Karpas-422 (cell line): Measurements from ENCODE around the gene SHD. TPM values are rescaled to one million over a fixed set of nuclear protein-coding genes. Genes with fewer than 3 reads are reported as not detected.
A peak's percentile ranks its signal among the peaks of the same experiment; 100 is the strongest.

Experiments
- DNase-seq: peaks from one replicate; pipeline ENCODE4 v3.0.0-alpha.2; 2015
- H2AFZ ChIP-seq: fragments of 200-600 bp; sonication (generic); 2 replicates; pipeline ENCODE4 v1.6.1; 2014; ENCODE audit warnings: antibody characterized with exemption, low read length, mixed read lengths
- H3K27ac ChIP-seq: fragments of 200-600 bp; sonication (generic); 2 replicates; pipeline ENCODE4 v1.5.1; 2014; ENCODE audit warnings: mild to moderate bottlenecking, low read length, moderate library complexity
- H3K27me3 ChIP-seq: fragments of 200-600 bp; sonication (generic); 2 replicates; pipeline ENCODE4 v1.6.1; 2014; ENCODE audit warnings: low read length, mixed read lengths
- H3K36me3 ChIP-seq: fragments of 200-600 bp; sonication (generic); 2 replicates; pipeline ENCODE4 v1.6.1; 2014; ENCODE audit warnings: low read length, mixed read lengths; ENCODE audit not compliant: insufficient read depth
- H3K4me1 ChIP-seq: fragments of 200-600 bp; sonication (generic); 2 replicates; pipeline ENCODE4 v1.6.1; 2014; ENCODE audit warnings: mild to moderate bottlenecking, low read length, mixed read lengths
- H3K4me2 ChIP-seq: fragments of 200-600 bp; sonication (generic); 2 replicates; pipeline ENCODE4 v1.6.1; 2014; ENCODE audit warnings: low read length, low read depth, mild to moderate bottlenecking; ENCODE audit not compliant: poor library complexity, severe bottlenecking
- H3K4me3 ChIP-seq: fragments of 200-600 bp; sonication (generic); 2 replicates; pipeline ENCODE4 v1.5.1; 2014; ENCODE audit warnings: mild to moderate bottlenecking, antibody characterized with exemption, low read length, mixed read lengths
- H3K79me2 ChIP-seq: fragments of 200-600 bp; sonication (generic); 2 replicates; pipeline ENCODE4 v1.6.1; 2014; ENCODE audit warnings: mild to moderate bottlenecking, low read length, mixed read lengths
- H3K9ac ChIP-seq: fragments of 200-600 bp; sonication (generic); 2 replicates; pipeline ENCODE4 v1.6.0; 2014; ENCODE audit warnings: low read length
- H3K9me2 ChIP-seq: fragments of 200-600 bp; sonication (generic), shearing (Covaris generic); replicated peaks from 2 replicates; pipeline ENCODE4 v1.6.0; 2014; ENCODE audit warnings: mild to moderate bottlenecking, low read length, moderate library complexity; ENCODE audit not compliant: insufficient read depth
- H3K9me3 ChIP-seq: fragments of 300-700, 200-600 bp; sonication (generic); 2 replicates; pipeline ENCODE4 v1.6.1; 2014; ENCODE audit warnings: low read length, mixed read lengths
- H4K20me1 ChIP-seq: fragments of 200-600 bp; sonication (generic); 2 replicates; pipeline ENCODE4 v1.6.1; 2014; ENCODE audit warnings: mild to moderate bottlenecking, antibody characterized with exemption, low read length, low read depth; ENCODE audit not compliant: insufficient read depth
- total RNA-seq: library from RNA; depleted of rRNA; stranded (reverse); fragments of >200 nt; shearing (Covaris generic); gene quantifications from 2 replicates; pipeline ENCODE4 v1.2.3, GENCODE V29; 2014; ENCODE audit warnings: low replicate concordance

The SHD gene
- total RNA-seq, 1 experiment from 2014 or later = not detected

GRCh38 chr19:4310247-4311121, 31.4 kb downstream of the SHD start:
- H3K4me3 ChIP-seq = no peak overlapping the region
- H4K20me1 ChIP-seq = no peaks in the 10 kb centered on the region
- no peaks in the 10 kb centered on the region for H3K9me3 ChIP-seq
- no peaks in the 10 kb centered on the region for H3K79me2 ChIP-seq
- no peak overlapping the region for H3K9ac ChIP-seq
- H3K36me3 ChIP-seq = no peaks in the 10 kb centered on the region
- no peaks in the 10 kb centered on the region for H3K9me2 ChIP-seq
- no peaks in the 10 kb centered on the region for H3K4me1 ChIP-seq
- H2AFZ ChIP-seq = no peak overlapping the region
- DNase-seq = peak; percentile 67
- H3K27me3 ChIP-seq = no peaks in the 10 kb centered on the region
- no peak overlapping the region for H3K4me2 ChIP-seq
- no peak overlapping the region for H3K27ac ChIP-seq

- H3K9ac ChIP-seq = no peak overlapping the region
- H3K27ac ChIP-seq = no peak overlapping the region
- H3K27me3 ChIP-seq = no peaks in the 10 kb centered on the region
- H3K4me1 ChIP-seq = no peaks in the 10 kb centered on the region
- H3K9me2 ChIP-seq = no peaks in the 10 kb centered on the region
- no peaks in the 10 kb centered on the region for H3K36me3 ChIP-seq
- no peaks in the 10 kb centered on the region; the same call in 1 of the 2 replicates for H3K9me3 ChIP-seq
- no peak overlapping the region for H3K4me3 ChIP-seq
- DNase-seq = no peak
- H3K79me2 ChIP-seq = no peaks in the 10 kb centered on the region
- no peak overlapping the region for H2AFZ ChIP-seq
- H4K20me1 ChIP-seq = no peaks in the 10 kb centered on the region
- no peak overlapping the region for H3K4me2 ChIP-seq
These were observed 34.9 kb downstream of the SHD start for GRCh38 chr19:4313847-4314490.

GRCh38 chr19:4316956-4317355, 37.9 kb downstream of the SHD start:
- Histone ChIP-seq H3K27me3 (no peaks in the 10 kb centered on the region), H3K4me3 (no peak overlapping the region), H2AFZ (no peak overlapping the region), H3K9ac (no peak overlapping the region), H3K4me1 (no peaks in the 10 kb centered on the region), H3K36me3 (no peaks in the 10 kb centered on the region), H3K9me2 (no peaks in the 10 kb centered on the region), H3K9me3 (peaks cover 15% of the 10 kb centered on the region), H4K20me1 (no peaks in the 10 kb centered on the region), H3K79me2 (no peaks in the 10 kb centered on the region), H3K27ac (no peak overlapping the region), H3K4me2 (no peak overlapping the region)
- no peak for DNase-seq

GRCh38 chr19:4318460-4318859, 39.4 kb downstream of the SHD start:
- Histone ChIP-seq H3K9me2 (no peaks in the 10 kb centered on the region), H3K4me3 (no peak overlapping the region), H3K9ac (no peak overlapping the region), H3K36me3 (no peaks in the 10 kb centered on the region), H3K4me1 (no peaks in the 10 kb centered on the region), H3K27ac (no peak overlapping the region), H2AFZ (no peak overlapping the region), H3K79me2 (no peaks in the 10 kb centered on the region), H3K9me3 (peaks cover 15% of the 10 kb centered on the region), H4K20me1 (no peaks in the 10 kb centered on the region), H3K27me3 (no peaks in the 10 kb centered on the region), H3K4me2 (no peak overlapping the region)
- no peak for DNase-seq

- no peak for DNase-seq
- H3K9me3 ChIP-seq = peaks cover 15% of the 10 kb centered on the region
- no peak overlapping the region for H3K27ac ChIP-seq
- no peaks in the 10 kb centered on the region for H3K36me3 ChIP-seq
- no peak overlapping the region for H3K4me2 ChIP-seq
- H3K4me3 ChIP-seq = no peak overlapping the region
- no peaks in the 10 kb centered on the region for H4K20me1 ChIP-seq
- H3K4me1 ChIP-seq = no peaks in the 10 kb centered on the region
- H3K9me2 ChIP-seq = no peaks in the 10 kb centered on the region
- no peaks in the 10 kb centered on the region for H3K27me3 ChIP-seq
- H3K9ac ChIP-seq = no peak overlapping the region
- no peaks in the 10 kb centered on the region for H3K79me2 ChIP-seq
- no peak overlapping the region for H2AFZ ChIP-seq
These were observed 40.1 kb downstream of the SHD start for GRCh38 chr19:4319067-4319718.

GRCh38 chr19:4320419-4320818, 41.4 kb downstream of the SHD start:
- H3K27me3 ChIP-seq = no peaks in the 10 kb centered on the region
- H3K79me2 ChIP-seq = no peaks in the 10 kb centered on the region
- H3K4me1 ChIP-seq = no peaks in the 10 kb centered on the region
- H3K36me3 ChIP-seq = no peaks in the 10 kb centered on the region
- no peak overlapping the region for H3K9ac ChIP-seq
- H3K9me2 ChIP-seq = no peaks in the 10 kb centered on the region
- H3K4me3 ChIP-seq = no peak overlapping the region
- no peak for DNase-seq
- H3K27ac ChIP-seq = no peak overlapping the region
- no peaks in the 10 kb centered on the region for H4K20me1 ChIP-seq
- H3K4me2 ChIP-seq = no peak overlapping the region
- H3K9me3 ChIP-seq = peaks cover 15% of the 10 kb centered on the region
- no peak overlapping the region for H2AFZ ChIP-seq

GRCh38 chr19:4322942-4323665, 44.0 kb downstream of the SHD start:
- no peaks in the 10 kb centered on the region for H3K36me3 ChIP-seq
- H4K20me1 ChIP-seq = no peaks in the 10 kb centered on the region
- no peaks in the 10 kb centered on the region for H3K27me3 ChIP-seq
- H3K4me3 ChIP-seq = no peak overlapping the region
- H3K79me2 ChIP-seq = no peaks in the 10 kb centered on the region
- DNase-seq = no peak
- no peak overlapping the region for H3K4me2 ChIP-seq
- peaks cover 15% of the 10 kb centered on the region for H3K9me3 ChIP-seq
- H3K27ac ChIP-seq = no peak overlapping the region
- H3K9me2 ChIP-seq = no peaks in the 10 kb centered on the region
- H2AFZ ChIP-seq = no peak overlapping the region
- no peak overlapping the region for H3K9ac ChIP-seq
- no peaks in the 10 kb centered on the region for H3K4me1 ChIP-seq

- no peaks in the 10 kb centered on the region for H3K79me2 ChIP-seq
- H3K27ac ChIP-seq = no peak overlapping the region
- no peak overlapping the region for H3K4me3 ChIP-seq
- H3K4me1 ChIP-seq = no peaks in the 10 kb centered on the region
- no peak overlapping the region for H2AFZ ChIP-seq
- no peak for DNase-seq
- no peaks in the 10 kb centered on the region for H3K9me2 ChIP-seq
- H3K9me3 ChIP-seq = peaks cover 15% of the 10 kb centered on the region
- H3K4me2 ChIP-seq = no peak overlapping the region
- H3K27me3 ChIP-seq = no peaks in the 10 kb centered on the region
- H3K36me3 ChIP-seq = no peaks in the 10 kb centered on the region
- no peaks in the 10 kb centered on the region for H4K20me1 ChIP-seq
- no peak overlapping the region for H3K9ac ChIP-seq
These were observed 44.6 kb downstream of the SHD start for GRCh38 chr19:4323692-4324091.
